ENCODE data around the gene PFDN1.

Gene PFDN1

DNA sequence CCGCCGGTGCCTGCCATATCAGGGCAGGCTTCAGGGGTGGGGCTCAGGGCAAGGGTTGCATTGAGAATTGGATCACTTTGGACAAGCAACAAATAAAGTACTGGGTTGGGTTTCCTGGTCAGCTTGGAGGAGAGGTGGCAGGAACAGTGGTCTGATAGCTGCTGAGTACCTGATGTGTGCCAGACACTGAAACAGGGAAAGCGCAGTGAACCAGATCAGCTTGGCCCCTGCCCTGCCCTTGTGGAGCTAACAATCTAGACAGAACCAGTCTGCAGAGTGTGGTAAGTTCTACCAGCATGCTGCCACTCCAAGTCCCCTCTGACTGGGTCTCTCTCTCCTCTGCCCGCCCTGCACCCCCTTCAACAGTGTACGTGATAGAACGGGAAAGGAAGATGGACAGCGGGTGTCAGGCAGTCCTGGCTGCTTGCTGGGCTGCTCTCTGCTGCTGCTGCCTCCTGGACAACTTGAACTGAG lies 74.5 kb downstream of the PFDN1 start:
- TF ChIP-seq, protein P1, sequence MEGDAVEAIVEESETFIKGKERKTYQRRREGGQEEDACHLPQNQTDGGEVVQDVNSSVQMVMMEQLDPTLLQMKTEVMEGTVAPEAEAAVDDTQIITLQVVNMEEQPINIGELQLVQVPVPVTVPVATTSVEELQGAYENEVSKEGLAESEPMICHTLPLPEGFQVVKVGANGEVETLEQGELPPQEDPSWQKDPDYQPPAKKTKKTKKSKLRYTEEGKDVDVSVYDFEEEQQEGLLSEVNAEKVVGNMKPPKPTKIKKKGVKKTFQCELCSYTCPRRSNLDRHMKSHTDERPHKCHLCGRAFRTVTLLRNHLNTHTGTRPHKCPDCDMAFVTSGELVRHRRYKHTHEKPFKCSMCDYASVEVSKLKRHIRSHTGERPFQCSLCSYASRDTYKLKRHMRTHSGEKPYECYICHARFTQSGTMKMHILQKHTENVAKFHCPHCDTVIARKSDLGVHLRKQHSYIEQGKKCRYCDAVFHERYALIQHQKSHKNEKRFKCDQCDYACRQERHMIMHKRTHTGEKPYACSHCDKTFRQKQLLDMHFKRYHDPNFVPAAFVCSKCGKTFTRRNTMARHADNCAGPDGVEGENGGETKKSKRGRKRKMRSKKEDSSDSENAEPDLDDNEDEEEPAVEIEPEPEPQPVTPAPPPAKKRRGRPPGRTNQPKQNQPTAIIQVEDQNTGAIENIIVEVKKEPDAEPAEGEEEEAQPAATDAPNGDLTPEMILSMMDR (IDR thresholded peaks at IDR 0.05): no peak
- Histone ChIP-seq H3K79me2 (peaks cover 9% of the 10 kb centered on the region), H3K27me3 (ENCODE audit: control insufficient read depth, insufficient read depth, low read length) (no peaks in the 10 kb centered on the region), H3K9me3 (ENCODE audit: control insufficient read depth, low read length) (no peaks in the 10 kb centered on the region), H3K4me1 (no peaks in the 10 kb centered on the region), H3K4me3 (ENCODE audit: low read depth, low read length) (no peak overlapping the region), H3K36me3 (ENCODE audit: control insufficient read depth, insufficient read depth, low read length) (no peaks in the 10 kb centered on the region), H3K4me2 (ENCODE audit: low read length) (no peak overlapping the region), H2AFZ (no peak overlapping the region), H3K27ac (no peak overlapping the region), H3K9ac (no peak overlapping the region)

DNA sequence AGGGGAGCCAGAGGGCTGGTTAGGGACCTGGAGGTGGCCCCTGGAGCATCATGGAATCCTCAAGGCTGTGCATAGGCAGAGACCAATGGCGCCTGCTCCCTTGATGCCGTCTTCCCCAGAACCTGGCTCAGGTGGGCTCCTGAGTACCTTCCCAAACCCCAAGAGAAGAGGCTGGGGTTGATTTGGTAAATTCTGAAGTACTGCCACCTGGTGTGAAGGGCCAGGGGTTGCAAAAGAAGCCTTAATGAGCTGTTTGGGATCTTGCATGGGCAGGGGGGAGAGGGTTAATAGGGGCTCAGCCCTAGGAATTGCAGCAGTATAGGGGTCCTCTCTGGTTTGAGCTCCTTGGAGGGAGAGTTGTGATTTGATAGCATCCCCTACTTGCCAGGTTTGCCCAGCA lies 75.9 kb downstream of the PFDN1 start:
- Histone ChIP-seq H3K79me2 (peaks cover 9% of the 10 kb centered on the region), H3K27ac (no peak overlapping the region), H3K4me1 (no peaks in the 10 kb centered on the region), H2AFZ (no peak overlapping the region), H3K9ac (no peak overlapping the region), H3K4me3 (ENCODE audit: low read depth, low read length) (no peak overlapping the region), H3K9me3 (ENCODE audit: control insufficient read depth, low read length) (no peaks in the 10 kb centered on the region), H3K4me2 (ENCODE audit: low read length) (no peak overlapping the region), H3K27me3 (ENCODE audit: control insufficient read depth, insufficient read depth, low read length) (no peaks in the 10 kb centered on the region), H3K36me3 (ENCODE audit: control insufficient read depth, insufficient read depth, low read length) (no peaks in the 10 kb centered on the region)
- TF ChIP-seq, protein P1 (IDR thresholded peaks at IDR 0.05): no peak

DNA sequence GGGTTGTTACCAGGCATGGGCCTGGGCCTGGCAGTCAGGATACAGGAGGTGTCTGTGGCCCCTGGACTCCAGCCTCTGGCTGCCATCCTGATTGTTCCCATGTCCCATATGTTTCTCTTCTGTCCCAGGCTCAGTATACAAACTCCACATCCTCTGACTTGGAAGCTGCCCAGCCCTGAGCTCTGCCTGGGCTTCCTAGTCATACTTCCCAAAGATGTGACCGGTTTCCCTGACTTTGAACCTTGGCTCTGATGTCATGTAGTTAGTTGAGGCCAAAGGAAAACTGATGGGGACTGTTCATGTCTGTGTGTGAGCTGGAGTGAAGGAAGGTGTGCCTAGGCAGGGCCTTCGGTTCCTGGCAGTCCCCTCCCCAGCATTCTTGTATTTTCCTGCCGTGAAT lies 77.5 kb downstream of the PFDN1 start:
- Histone ChIP-seq H3K9ac (no peak overlapping the region), H3K4me3 (ENCODE audit: low read depth, low read length) (no peak overlapping the region), H3K27me3 (ENCODE audit: control insufficient read depth, insufficient read depth, low read length) (no peaks in the 10 kb centered on the region), H3K4me1 (no peaks in the 10 kb centered on the region), H2AFZ (no peak overlapping the region), H3K79me2 (peaks cover 9% of the 10 kb centered on the region), H3K36me3 (ENCODE audit: control insufficient read depth, insufficient read depth, low read length) (no peaks in the 10 kb centered on the region), H3K4me2 (ENCODE audit: low read length) (no peak overlapping the region), H3K27ac (no peak overlapping the region), H3K9me3 (ENCODE audit: control insufficient read depth, low read length) (no peaks in the 10 kb centered on the region)
- TF ChIP-seq, protein P1 (IDR thresholded peaks at IDR 0.05): no peak

DNA sequence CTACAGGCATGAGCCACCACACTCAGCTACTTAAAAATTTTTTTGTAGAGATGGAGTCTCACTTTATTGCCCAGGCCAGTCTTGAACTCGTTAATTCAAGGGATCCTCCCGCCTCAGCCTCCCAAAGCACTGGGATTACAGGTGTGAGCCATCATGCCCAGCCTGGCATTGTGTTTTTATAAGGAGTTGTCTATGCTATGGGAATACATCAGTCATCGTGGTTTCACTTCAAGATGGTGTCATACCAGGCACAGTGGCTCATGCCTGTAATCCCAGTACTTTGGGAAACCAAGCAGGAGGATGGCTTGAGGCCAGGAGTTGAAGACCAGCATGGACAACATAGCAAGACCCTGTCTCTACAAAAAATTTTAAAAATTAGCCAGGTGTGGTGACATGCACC lies 78.2 kb downstream of the PFDN1 start:
- TF ChIP-seq, protein P1 (IDR thresholded peaks at IDR 0.05): no peak
- H3K4me2 ChIP-seq (ENCODE audit: low read length): no peak overlapping the region
- no peak overlapping the region for H3K4me3 ChIP-seq (ENCODE audit: low read depth, low read length)
- H3K36me3 ChIP-seq (ENCODE audit: control insufficient read depth, insufficient read depth, low read length): no peaks in the 10 kb centered on the region
- H3K79me2 ChIP-seq: peaks cover 9% of the 10 kb centered on the region
- H3K9ac ChIP-seq: no peak overlapping the region
- no peaks in the 10 kb centered on the region for H3K9me3 ChIP-seq (ENCODE audit: control insufficient read depth, low read length)
- H2AFZ ChIP-seq: no peak overlapping the region
- H3K27me3 ChIP-seq (ENCODE audit: control insufficient read depth, insufficient read depth, low read length): no peaks in the 10 kb centered on the region
- no peak overlapping the region for H3K27ac ChIP-seq
- H3K4me1 ChIP-seq: no peaks in the 10 kb centered on the region

DNA sequence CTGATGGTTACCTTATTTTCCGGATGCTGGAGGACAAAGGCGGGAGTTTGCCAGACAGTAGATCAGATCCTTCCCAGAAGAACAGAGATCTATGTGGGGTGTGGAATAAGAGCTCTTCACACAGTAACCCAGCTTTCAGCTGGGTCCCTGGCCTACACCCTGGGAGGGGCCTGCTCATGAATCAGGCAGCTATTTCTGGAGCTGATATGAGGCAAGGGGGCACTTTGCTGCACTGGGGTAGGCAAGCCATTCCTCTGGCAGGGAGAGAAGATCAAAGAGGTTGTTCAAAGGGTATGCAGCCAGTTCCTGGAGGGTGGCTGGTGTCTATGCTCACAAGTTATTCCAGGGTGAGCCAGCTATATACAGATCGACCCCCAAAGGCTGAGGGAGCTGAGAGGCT lies 79.3 kb downstream of the PFDN1 start:
- TF ChIP-seq, protein P1 (IDR thresholded peaks at IDR 0.05): no peak
- Histone ChIP-seq H3K27ac (no peak overlapping the region), H3K4me1 (peaks cover 4% of the 10 kb centered on the region), H3K4me3 (ENCODE audit: low read depth, low read length) (no peak overlapping the region), H3K79me2 (peaks cover 9% of the 10 kb centered on the region), H3K27me3 (ENCODE audit: control insufficient read depth, insufficient read depth, low read length) (no peaks in the 10 kb centered on the region), H2AFZ (no peak overlapping the region), H3K9ac (no peak overlapping the region), H3K4me2 (ENCODE audit: low read length) (no peak overlapping the region), H3K9me3 (ENCODE audit: control insufficient read depth, low read length) (no peaks in the 10 kb centered on the region), H3K36me3 (ENCODE audit: control insufficient read depth, insufficient read depth, low read length) (no peaks in the 10 kb centered on the region)

Measured in parathyroid adenoma (tissue), 2 donors.